Stomach (tissue), 9 donors: ENCODE measurements around the gene SRPRB. TPM values are rescaled to one million over a fixed set of nuclear protein-coding genes. Genes with fewer than 3 reads are reported as not detected.

ENCODE experiments used
- DNase-seq, 2 donors: peaks; one replicate each; pipeline versions ENCODE4 v3.0.0 to v3.0.0-alpha.2; 2013 to 2019
- H3K27ac ChIP-seq, 5 donors: fragments of 200-600 bp in 4 of 5; sonication (generic) in 4 of 5; one replicate each; pipeline ENCODE4 v1.5.1; 2013 to 2019; ENCODE audit warnings: mild to moderate bottlenecking in 1 of 5, moderate library complexity in 1 of 5
- H3K27me3 ChIP-seq, 3 donors: fragments of 200-600 bp; sonication (generic); one replicate each; pipeline ENCODE4 v1.5.1; 2017 to 2019; ENCODE audit warnings: mixed run types in 1 of 3
- H3K36me3 ChIP-seq, 4 donors: fragments of 200-600 bp; sonication (generic); 1 replicate in 3 of 4; 2 replicates in 1 of 4; pipeline ENCODE4 v1.5.1; 2016 to 2019
- H3K4me1 ChIP-seq, 4 donors: fragments of 200-600 bp; sonication (generic); one replicate each; pipeline ENCODE4 v1.5.1; 2016 to 2019
- H3K4me3 ChIP-seq, 4 donors: fragments of 200-600 bp; sonication (generic) in 3 of 4; one replicate each; pipeline ENCODE4 v1.5.1; 2016 to 2019; ENCODE audit warnings: mild to moderate bottlenecking in 1 of 4
- H3K9me3 ChIP-seq, 4 donors: fragments of 200-600 bp; sonication (generic); one replicate each; pipeline ENCODE4 v1.5.1; 2016 to 2019
- CTCF ChIP-seq, 7 experiments: fragments of 450-650 bp in 4 of 7; fragments of 200-600 bp in 3 of 7; sonication (generic) in 3 of 7; IDR thresholded peaks; one replicate each; pipeline ENCODE4 v1.5.1; 2016 to 2019; ENCODE audit warnings: antibody characterized with exemption in 7 of 7, control low read depth in 2 of 7, mild to moderate bottlenecking in 1 of 7
- EP300 ChIP-seq: sonication (generic); formaldehyde crosslinking; IDR thresholded peaks from one replicate; pipeline ENCODE4 v1.6.1; 2017; ENCODE audit warnings: antibody characterized with exemption
- POLR2A ChIP-seq, 4 donors: fragments of 450-650 bp; IDR thresholded peaks; one replicate each; pipeline ENCODE4 v1.6.1; 2016; ENCODE audit warnings: antibody characterized with exemption in 4 of 4, control low read depth in 2 of 4, mild to moderate bottlenecking in 1 of 4, moderate library complexity in 1 of 4
- POLR2AphosphoS5 ChIP-seq, 3 donors: sonication (generic); formaldehyde crosslinking; IDR thresholded peaks; one replicate each; pipeline ENCODE4 v1.6.1; 2016; ENCODE audit warnings: antibody characterized with exemption in 3 of 3
- WGBS, 5 donors: extraction: QIAGEN DNeasy Blood & Tissue Kit in 3 of 5; methylation state at CpG; one replicate each; pipeline versions ENCODE4 v1.1.5 to v1.1.7; 2013 to 2018; 5-methylcytosine and 5-hydroxymethylcytosine counted together
- intact Hi-C: fragments of 100-400 bp; cut with DNase I; formaldehyde crosslinking; loops from one replicate; pipeline ENCODE4 v1.15.1; 2023; ENCODE audit warnings: low total_unique reads
- polyA plus RNA-seq, 3 donors: library from polyadenylated mRNA; stranded (reverse); fragments of 200-250 nt; gene quantifications; one replicate each; pipeline ENCODE4 v1.2.3, GENCODE V29; 2013
- total RNA-seq, 5 donors: library from RNA; depleted of rRNA; stranded (reverse); fragments of >200 nt; gene quantifications; one replicate each; pipeline versions ENCODE4 v1.1.0 to v1.2.3, GENCODE V29; 2014 to 2016
- donor health status: healthy with polysubstance abuse.
- donor health status: Bipolar disorder and iron deficiency.
- donor health status: healthy.

The SRPRB gene
- total and polyA plus RNA-seq, 8 donors, result 5.3 to 54.9 (median 18.2) TPM

GRCh38 chr3:133820889-133821675 is 15.5 kb downstream of the SRPRB start:
- WGBS, 5 donors, result 85 to 95% (median 90%) methylated on average over 3 of the region's 3 CpGs
- TF ChIP-seq POLR2AphosphoS5 (IDR thresholded peaks at IDR 0.05), result no peak
- TF ChIP-seq EP300, result no peak
- TF ChIP-seq CTCF (IDR thresholded peaks at IDR 0.05), result no peak
- no peak for TF ChIP-seq POLR2A (IDR thresholded peaks at IDR 0.05)
- peaks cover 20 to 93% (median 91%) of the 10 kb centered on the region in 4 donors for H3K36me3 ChIP-seq
- no peaks in the 10 kb centered on the region for H3K27me3 ChIP-seq
- H3K4me3 ChIP-seq, result no peak overlapping the region
- H3K27ac ChIP-seq, result no peak overlapping the region
- peaks cover 0 to 9% (median 4%) of the 10 kb centered on the region in 4 donors for H3K4me1 ChIP-seq
- intact Hi-C loops, result loop anchor here (5.0 kb wide), 1 partner anchor 106 kb away; no protein-coding TSS in a partner anchor
- H3K9me3 ChIP-seq, result no peaks in the 10 kb centered on the region
- no peak for DNase-seq

- Histone ChIP-seq H3K27me3 (no peaks in the 10 kb centered on the region), H3K4me3 (no peak overlapping the region), H3K27ac (no peak overlapping the region), H3K4me1 (peaks cover 0 to 9% (median 4%) of the 10 kb centered on the region in 4 donors), H3K36me3 (peaks cover 17 to 86% (median 82%) of the 10 kb centered on the region in 4 donors), H3K9me3 (no peaks in the 10 kb centered on the region)
- WGBS, 5 donors, result 82 to 92% (median 83%) methylated on average over 5 to 8 of the region's 8 CpGs
- peak; percentile 61 to 88 for DNase-seq
- intact Hi-C loops, result loop anchor here (5.0 kb wide), 1 partner anchor 105 kb away; no protein-coding TSS in a partner anchor
- TF ChIP-seq CTCF (IDR thresholded peaks at IDR 0.05), result peak in 1 of 7 experiments; percentile 21
- TF ChIP-seq POLR2AphosphoS5 (IDR thresholded peaks at IDR 0.05), result no peak
Observed at GRCh38 chr3:133821767-133822638, 16.4 kb downstream of the SRPRB start.

GRCh38 chr3:133824961-133825485 is 19.4 kb downstream of the SRPRB start:
- H3K9me3 ChIP-seq, result no peaks in the 10 kb centered on the region
- TF ChIP-seq CTCF (IDR thresholded peaks at IDR 0.05), result no peak
- no peak for TF ChIP-seq POLR2A (IDR thresholded peaks at IDR 0.05)
- no peak for TF ChIP-seq EP300
- no peak for TF ChIP-seq POLR2AphosphoS5 (IDR thresholded peaks at IDR 0.05)
- no peak overlapping the region for H3K4me3 ChIP-seq
- DNase-seq, result no peak
- intact Hi-C loops, result loop anchor here (5.0 kb wide), 1 partner anchor 102 kb away; no protein-coding TSS in a partner anchor
- H3K36me3 ChIP-seq, result peaks cover 9 to 64% (median 57%) of the 10 kb centered on the region in 4 donors
- H3K4me1 ChIP-seq, result peaks cover 0 to 9% (median 4%) of the 10 kb centered on the region in 4 donors
- no peak overlapping the region for H3K27ac ChIP-seq
- 81 to 90% (median 88%) methylated on average over 8 of the region's 8 CpGs for WGBS, 5 donors
- no peaks in the 10 kb centered on the region for H3K27me3 ChIP-seq
